AML-193 (cell line): ENCODE measurements around the gene FHOD3.

ENCODE experiments used
- DNase-seq, 2 experiments: peaks; one replicate each; lab custom pipeline; 2025; lab: John Stamatoyannopoulos, UW

FHOD3 gene

GRCh38 chr18:36410346-36410745 lies 112.8 kb downstream of the FHOD3 start:
- DNase-seq = no peak

- DNase-seq = no peak
Observed at GRCh38 chr18:36411745-36412168, 114.2 kb downstream of the FHOD3 start.

DNA sequence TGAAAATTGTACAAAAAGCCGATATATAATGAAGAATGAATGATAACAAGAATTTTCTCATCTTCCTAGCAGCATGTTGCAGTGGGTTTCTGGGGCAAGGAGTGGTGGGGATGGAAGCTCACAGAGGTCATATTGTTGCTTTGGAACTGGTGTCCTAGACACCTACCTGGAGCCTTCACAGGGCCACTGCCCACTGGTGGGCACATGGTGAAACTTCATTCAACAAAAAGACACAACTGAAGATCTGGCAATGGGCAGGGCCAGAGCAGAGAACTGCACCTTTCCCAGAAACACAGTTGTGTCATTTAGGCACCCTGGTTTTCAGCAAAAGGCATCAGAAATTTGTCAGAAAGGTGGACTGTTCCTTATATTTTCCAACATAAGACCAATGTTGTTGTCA lies 115.3 kb downstream of the FHOD3 start:
- no peak for DNase-seq

- DNase-seq = no peak
Observed at GRCh38 chr18:36415171-36415570, 117.7 kb downstream of the FHOD3 start.

DNA sequence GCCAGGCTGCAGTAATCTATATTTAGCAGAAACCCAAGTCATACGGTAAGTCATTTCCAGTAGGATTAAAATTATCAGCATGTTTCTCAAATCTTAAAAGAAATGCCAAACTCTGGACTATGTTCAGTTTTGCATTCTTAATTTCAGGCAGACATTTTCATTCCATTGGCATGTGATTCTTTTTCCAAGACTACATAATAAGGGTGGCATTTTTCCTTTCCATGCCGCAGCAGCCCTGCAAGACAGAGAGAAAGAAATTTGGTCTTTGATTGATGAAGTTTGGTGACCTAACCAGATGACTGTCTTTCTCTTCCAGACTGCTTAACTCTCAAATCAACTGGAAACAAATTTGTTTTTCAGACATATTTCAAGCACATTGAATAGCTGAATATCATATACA lies 118.1 kb downstream of the FHOD3 start:
- DNase-seq = no peak

DNA sequence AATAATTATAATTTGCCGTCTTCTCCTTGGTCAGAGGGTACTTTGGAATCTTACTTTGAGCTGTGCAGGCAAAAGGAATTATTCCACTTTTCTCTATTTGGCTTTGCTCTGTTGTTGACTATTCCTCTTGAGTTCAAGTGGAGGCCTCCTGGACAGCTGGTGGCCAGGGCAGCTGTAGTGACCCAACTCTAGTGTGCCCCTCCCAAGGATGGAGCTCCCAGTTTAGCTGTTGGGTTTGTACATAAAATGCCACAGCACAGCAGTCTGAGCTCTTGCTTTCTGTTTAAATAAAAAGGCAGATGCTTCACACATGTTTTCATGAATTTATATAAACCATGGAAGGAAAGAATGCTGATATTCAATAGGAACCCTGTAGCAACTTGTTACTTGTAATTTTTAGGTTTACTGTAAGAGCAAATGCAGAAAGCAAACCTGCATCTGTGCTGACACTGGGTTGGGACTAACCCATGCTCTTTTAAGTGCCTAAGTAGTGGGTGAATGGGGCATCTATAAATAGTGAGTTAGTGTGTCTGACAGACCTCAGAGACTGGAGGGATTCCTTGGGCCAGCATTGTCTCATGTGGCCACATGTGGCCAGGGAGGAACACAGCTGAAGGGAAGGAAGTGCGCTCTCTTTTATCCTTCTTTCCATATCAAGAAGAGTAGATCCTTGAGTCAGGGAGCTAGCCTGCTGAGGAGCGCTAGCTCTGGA lies 121.8 kb downstream of the FHOD3 start:
- no peak for DNase-seq

GRCh38 chr18:36419900-36420531 lies 122.5 kb downstream of the FHOD3 start:
- no peak for DNase-seq

DNA sequence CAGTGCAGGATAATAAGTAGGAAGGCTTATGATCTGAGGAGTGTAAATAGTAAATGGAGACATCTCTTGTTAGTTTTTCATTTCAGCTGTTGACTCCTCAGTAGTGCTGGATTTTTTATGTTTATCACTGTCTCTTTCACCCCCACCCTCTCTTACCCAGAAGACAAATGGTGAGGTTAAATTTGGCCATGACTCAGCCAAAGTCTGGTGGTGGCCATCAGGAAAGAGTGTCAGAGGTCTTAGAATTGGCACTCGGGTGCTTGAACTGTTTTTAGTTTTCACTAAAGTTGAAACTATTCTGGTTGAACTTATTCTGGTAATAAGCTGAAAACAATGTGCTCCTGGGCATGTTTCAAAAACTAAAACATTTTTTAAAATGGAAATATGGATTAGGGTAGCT lies 123.3 kb downstream of the FHOD3 start:
- DNase-seq = no peak

DNA sequence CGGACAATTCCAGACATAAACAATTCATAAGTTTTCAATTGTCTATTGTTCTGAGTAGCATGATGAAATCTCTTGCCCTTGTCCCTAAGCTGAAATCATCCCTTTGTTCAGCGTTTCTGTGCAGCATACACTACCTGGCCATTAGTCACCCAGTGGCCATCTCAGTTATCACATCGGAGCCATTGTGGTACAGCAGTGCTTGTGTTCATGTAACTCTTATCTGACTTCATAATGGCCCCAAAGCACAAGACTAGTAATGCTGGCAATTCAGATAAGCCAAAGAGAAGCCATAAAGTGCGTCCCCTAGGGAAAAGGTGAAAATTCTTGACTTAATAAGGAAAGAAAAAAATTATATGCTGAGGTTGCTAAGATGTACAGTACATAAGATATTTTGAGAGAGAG lies 127.2 kb downstream of the FHOD3 start:
- DNase-seq = no peak

- DNase-seq = no peak
Observed at GRCh38 chr18:36427369-36427768, 129.9 kb downstream of the FHOD3 start.

DNA sequence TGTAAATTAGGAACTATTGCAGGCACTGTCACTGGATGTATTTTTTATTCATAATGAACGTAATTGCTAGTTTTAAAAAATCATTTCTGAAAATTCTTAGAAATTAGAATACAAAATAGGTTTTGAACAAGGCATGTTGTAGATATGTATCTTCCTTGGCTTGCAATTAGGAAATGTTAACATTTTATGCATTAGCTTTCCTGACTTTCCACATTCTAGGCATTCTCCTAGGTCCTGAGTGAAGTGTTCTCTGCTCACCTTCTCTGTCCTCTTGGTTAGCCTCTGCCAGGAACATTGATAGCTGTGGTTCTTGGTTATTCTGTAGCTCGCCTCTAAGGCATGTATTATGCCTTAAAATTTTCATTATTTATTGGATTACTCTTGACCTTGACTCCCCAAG lies 130.3 kb downstream of the FHOD3 start:
- DNase-seq = no peak

GRCh38 chr18:36428431-36429029 lies 131.0 kb downstream of the FHOD3 start:
- no peak for DNase-seq

- no peak for DNase-seq
Observed at GRCh38 chr18:36432880-36433555, 135.5 kb downstream of the FHOD3 start.

GRCh38 chr18:36436387-36436786 lies 138.9 kb downstream of the FHOD3 start:
- DNase-seq = no peak

DNA sequence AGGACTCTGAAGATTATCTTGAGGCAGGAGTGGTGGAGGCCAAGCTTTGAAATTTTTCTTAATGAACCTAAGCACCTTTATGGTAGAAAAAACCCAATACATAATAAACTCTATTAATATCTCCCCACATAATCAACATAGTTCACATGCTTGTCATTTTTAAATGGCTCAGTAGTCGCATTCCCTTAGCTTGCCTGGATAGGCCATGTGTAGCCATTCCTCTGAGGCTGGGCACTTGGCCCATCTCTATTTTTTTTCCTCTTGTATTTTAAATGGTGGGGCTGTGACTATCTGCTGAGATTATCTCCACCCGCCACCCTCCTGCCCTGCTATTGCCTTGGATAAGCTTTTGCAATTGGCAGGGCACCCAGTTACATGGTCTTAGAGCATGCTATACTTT lies 143.1 kb downstream of the FHOD3 start:
- DNase-seq = no peak

DNA sequence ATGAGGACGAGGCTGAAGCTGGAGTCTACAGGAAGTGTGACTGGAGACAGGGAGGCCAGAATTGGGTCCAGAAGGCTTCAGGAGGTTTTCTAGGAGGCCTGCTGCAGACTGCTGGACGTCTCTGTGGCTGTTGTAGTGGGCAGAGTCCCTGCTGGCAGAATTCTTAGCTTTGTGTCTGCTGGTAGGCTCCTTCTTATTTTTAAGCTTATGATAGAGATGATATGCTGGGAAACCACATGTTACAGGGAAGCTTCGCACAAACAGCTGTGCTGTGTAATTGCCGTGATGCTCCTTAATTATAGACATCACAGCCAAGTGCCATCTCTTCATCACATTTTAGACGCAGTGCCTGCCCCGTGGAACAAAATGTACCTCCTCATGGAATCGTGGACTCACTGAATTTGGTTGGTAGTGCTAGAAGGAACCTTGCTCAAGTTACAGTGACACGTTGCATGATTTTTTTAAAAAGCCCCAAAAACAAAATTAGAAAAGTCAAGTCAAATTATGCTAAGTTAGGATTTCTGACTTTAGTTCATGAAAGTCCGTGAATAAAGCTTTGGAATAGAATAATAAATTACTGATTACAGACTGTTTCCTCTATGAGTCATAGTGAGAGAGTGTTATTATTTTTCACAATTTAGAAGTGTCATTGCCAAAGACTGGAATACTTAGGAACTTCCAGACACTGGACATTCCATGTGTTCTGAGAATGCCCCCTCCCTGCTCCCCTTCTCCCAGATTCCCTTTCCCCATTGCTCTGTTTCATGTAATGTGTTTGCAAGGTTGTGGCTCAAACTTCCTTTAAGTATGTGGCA lies 144.1 kb downstream of the FHOD3 start:
- no peak for DNase-seq

GRCh38 chr18:36442717-36443116 lies 145.2 kb downstream of the FHOD3 start:
- DNase-seq = no peak

- DNase-seq = no peak
Observed at GRCh38 chr18:36446059-36446458, 148.5 kb downstream of the FHOD3 start.

DNA sequence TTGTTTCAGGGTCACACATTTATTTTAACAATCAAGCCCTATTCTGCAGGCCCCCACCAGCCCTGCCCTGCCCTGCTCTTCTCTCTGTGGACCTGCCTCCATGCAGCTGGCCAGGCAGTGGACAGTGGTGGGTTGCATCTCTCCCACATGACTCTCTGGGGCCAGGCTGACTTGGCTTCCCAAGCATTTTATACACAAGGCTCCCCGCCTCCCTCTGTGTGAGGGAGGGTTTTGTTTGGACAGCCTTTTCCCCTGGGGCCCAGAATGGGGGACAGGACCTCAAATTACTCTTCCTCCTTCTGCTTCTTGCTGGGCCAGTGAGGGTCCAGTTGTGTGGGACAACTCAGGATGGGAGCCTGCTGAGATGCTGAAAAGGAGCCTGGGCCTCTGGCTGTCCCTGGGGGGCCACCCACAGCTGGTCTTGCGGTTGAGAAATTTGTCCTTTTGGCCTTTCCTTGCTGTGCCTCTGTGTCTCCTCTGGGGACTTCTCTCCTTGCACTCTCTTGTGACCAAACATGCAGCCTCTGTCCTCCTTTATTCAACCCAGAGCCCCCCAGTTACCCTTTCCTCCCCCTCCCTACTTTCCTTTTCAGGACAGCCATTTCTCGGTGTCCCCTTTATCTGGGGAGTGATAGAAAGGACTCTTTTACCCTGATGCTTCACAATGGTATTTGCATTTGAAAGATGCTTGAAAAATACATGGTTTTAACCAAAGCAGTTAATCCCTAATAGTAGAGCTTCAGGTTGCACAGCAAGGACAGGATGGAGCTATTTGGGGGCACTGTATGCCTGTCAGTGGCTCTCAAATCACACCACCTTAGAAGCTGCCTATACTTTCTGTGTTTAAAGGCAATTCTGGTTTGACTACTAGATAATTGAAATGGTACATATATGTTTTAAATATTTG lies 151.1 kb downstream of the FHOD3 start:
- no peak for DNase-seq

- no peak for DNase-seq
Observed at GRCh38 chr18:36449451-36449850, 151.9 kb downstream of the FHOD3 start.

GRCh38 chr18:36450264-36450663 lies 152.8 kb downstream of the FHOD3 start:
- DNase-seq = no peak
